ENCODE data around the gene ACER3.
"Not testable (repeated sequence)": the region's sequence is repeated elsewhere in the genome, so short reads cannot be mapped to it uniquely, and the experiment has no call there.

The ACER3 gene

DNA sequence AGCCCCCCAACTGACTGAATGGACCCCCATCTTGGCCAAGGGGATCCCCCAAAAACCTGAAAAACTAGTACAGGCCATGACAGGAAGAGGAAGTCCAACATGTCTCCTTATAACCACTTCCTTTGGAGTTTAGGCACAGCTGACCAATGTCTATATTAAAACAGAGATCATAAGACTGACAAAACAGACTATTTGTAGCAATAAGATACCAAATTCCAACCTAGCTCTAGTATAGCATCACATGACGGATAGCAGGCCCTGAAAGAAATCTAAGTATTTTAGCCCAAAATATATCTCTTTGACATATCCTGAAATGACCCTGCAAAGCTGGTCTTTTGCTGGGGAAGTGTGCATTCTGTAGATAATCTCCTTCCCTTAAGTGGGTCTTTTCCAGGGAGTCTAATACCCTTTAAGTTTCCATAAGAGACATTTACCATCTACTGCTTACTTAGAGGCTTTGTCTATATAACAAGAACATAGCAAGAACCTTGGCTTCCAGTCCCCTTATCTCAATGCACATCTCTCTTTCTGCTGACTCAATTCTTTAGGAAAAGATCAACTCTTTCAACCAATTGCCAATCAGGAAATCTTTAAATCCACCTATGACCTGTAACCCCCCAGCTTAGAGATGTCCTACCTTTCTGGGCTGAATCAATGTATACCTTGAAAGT, 34.9 kb upstream of the ACER3 start:
- Histone ChIP-seq H3K4me1 (ENCODE audit: insufficient read depth, low read length) (0 out of 2 replicates have a peak, but pooled peaks cover 4% of the 10 kb centered on the region), H3K9me3 (ENCODE audit: insufficient read depth, low read depth, low read length) (no peaks in the 10 kb centered on the region), H3K9ac (ENCODE audit: low read depth, low read length) (no peak overlapping the region), H3K27me3 (ENCODE audit: insufficient read depth, low read length) (no peaks in the 10 kb centered on the region), H3K36me3 (ENCODE audit: insufficient read depth, low read depth, low read length) (no peaks in the 10 kb centered on the region), H3K27ac (ENCODE audit: low read length) (no peak overlapping the region), H3K4me3 (ENCODE audit: low read length) (no peak overlapping the region)

DNA sequence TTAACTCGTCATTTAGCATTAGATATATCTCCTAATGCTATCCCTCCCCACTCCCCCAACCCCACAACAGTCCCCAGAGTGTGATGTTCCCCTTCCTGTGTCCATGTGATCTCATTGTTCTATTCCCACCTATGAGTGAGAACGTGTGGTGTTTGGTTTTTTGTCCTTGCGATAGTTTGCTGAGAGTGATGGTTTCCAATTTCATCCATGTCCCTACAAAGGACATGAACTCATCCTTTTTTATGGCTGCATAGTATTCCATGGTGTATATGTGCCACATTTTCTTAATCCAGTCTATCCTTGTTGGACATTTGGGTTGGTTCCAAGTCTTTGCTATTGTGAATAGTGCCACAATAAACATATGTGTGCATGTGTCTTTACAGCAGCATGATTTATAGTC, 34.2 kb upstream of the ACER3 start:
- not testable (repeated sequence) for H3K27ac ChIP-seq (ENCODE audit: low read length); H3K4me1 ChIP-seq (ENCODE audit: insufficient read depth, low read length)

DNA sequence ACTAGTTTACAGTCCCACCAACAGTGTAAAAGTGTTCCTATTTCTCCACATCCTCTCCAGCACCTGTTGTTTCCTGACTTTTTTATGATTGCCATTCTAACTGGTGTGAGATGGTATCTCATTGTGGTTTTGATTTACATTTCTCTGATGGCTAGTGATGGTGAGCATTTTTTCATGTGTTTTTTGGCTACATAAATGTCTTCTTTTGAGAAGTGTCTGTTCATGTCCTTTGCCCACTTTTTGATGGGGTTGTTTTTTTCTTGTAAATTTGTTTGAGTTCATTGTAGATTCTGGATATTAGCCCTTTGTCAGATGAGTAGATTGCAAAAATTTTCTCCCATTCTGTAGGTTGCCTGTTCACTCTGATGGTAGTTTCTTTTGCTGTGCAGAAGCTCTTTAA, 33.7 kb upstream of the ACER3 start:
- H3K36me3 ChIP-seq (ENCODE audit: insufficient read depth, low read depth, low read length); H3K9ac ChIP-seq (ENCODE audit: low read depth, low read length); H3K4me3 ChIP-seq (ENCODE audit: low read length): not testable (repeated sequence)

More for the DNA sequence above, 34.2 kb upstream of the ACER3 start:
- not testable (repeated sequence) for H3K27me3 ChIP-seq (ENCODE audit: insufficient read depth, low read length); H3K9me3 ChIP-seq (ENCODE audit: insufficient read depth, low read depth, low read length); H3K9ac ChIP-seq (ENCODE audit: low read depth, low read length); H3K36me3 ChIP-seq (ENCODE audit: insufficient read depth, low read depth, low read length); H3K4me3 ChIP-seq (ENCODE audit: low read length)

DNA sequence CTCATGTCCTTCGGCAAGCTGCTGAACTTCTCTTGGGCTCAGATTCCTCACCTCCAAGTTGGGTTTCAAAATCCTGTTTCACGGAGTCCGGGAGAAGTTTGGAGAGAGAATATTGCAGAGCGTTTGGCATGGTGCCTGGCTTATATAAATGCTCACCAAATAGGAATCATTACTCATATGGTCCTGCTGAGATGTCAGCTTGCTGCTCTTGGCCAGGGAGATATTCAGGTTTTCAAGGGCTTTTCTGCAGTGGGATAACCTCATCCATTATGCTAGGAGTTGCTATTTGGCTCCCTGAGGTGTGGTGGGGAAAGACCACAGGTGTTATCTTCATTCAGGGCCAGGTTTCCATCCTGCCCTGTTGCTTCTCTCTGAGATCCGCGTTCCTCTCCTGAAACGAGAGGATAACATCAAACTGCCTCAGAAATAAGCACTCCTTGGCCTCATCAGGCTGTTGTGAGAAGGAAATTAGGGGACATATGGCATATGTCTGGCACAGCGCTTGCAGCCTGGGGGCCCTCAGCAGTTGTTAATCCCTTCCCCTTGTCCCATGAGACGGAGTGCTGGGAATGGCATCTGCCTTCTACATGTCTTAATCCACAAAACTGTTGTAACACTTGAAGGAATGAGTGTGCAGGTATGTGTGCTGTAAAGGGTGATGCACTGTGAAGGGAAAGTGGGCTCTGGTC, 29.9 kb upstream of the ACER3 start:
- H3K4me1 ChIP-seq (ENCODE audit: insufficient read depth, low read length): no peaks in the 10 kb centered on the region
- no peak overlapping the region for H3K27ac ChIP-seq (ENCODE audit: low read length)
- no peak overlapping the region for H3K4me3 ChIP-seq (ENCODE audit: low read length)
- no peaks in the 10 kb centered on the region for H3K9me3 ChIP-seq (ENCODE audit: insufficient read depth, low read depth, low read length)
- no peaks in the 10 kb centered on the region for H3K36me3 ChIP-seq (ENCODE audit: insufficient read depth, low read depth, low read length)
- H3K27me3 ChIP-seq (ENCODE audit: insufficient read depth, low read length): no peaks in the 10 kb centered on the region
- no peak overlapping the region for H3K9ac ChIP-seq (ENCODE audit: low read depth, low read length)

More for the DNA sequence above, 33.7 kb upstream of the ACER3 start:
- not testable (repeated sequence) for H3K9me3 ChIP-seq (ENCODE audit: insufficient read depth, low read depth, low read length); H3K27me3 ChIP-seq (ENCODE audit: insufficient read depth, low read length); H3K4me1 ChIP-seq (ENCODE audit: insufficient read depth, low read length); H3K27ac ChIP-seq (ENCODE audit: low read length)

DNA sequence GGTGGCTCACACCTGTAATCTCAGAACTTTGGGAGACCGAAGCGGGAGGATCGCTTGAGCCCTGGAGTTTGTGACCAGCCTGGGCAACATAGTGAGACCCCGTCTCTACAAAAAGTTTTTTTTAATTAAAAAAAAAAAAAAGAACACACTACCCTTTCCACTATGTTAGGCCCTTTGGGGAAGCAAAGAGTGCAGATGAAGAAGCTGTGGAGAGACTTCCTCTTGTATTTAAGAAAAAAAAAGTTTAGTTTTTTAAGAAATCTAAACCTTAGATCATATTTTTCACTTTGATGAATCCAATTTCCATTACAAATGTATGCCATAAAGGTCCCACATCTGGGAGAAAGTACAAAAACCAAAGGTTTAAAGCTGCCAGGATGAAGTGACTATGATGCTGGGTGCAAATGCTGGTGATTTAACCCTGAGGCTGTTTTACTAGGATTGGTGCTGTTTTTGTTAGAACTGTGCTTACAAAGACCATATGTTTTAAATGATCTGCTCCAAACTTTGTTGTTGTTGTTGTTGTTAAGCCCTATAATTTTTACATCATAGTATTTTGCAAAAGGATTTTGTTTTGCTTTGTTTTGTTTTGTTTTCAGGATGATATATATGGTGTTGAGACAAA, 28.9 kb upstream of the ACER3 start:
- Histone ChIP-seq H3K4me1 (ENCODE audit: insufficient read depth, low read length) (no peaks in the 10 kb centered on the region), H3K4me3 (ENCODE audit: low read length) (no peak overlapping the region), H3K36me3 (ENCODE audit: insufficient read depth, low read depth, low read length) (no peaks in the 10 kb centered on the region), H3K9ac (ENCODE audit: low read depth, low read length) (no peak overlapping the region), H3K27me3 (ENCODE audit: insufficient read depth, low read length) (no peaks in the 10 kb centered on the region), H3K27ac (ENCODE audit: low read length) (no peak overlapping the region), H3K9me3 (ENCODE audit: insufficient read depth, low read depth, low read length) (no peaks in the 10 kb centered on the region)

DNA sequence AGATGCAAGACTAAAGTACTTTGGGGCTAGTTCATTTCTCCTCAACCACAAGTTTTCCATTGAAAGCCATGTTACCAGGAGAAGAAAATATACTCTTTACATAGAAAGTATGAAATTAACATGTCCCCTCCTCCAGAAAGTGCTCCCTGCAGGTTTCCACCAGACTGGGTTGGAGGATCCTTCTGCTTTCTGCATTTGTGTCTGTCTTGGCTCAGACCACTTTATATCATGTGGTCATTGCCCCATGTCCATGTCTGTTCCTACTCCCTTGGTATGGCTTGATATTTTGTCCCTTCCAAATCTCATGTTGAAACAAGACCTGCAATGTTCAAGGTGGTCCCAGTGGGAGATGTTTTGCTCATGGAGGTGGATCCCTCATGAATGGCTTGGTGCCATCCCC, 28.4 kb upstream of the ACER3 start:
- Histone ChIP-seq H3K4me3 (ENCODE audit: low read length) (no peak overlapping the region), H3K9me3 (ENCODE audit: insufficient read depth, low read depth, low read length) (no peaks in the 10 kb centered on the region), H3K9ac (ENCODE audit: low read depth, low read length) (no peak overlapping the region), H3K4me1 (ENCODE audit: insufficient read depth, low read length) (no peaks in the 10 kb centered on the region), H3K27me3 (ENCODE audit: insufficient read depth, low read length) (no peaks in the 10 kb centered on the region), H3K36me3 (ENCODE audit: insufficient read depth, low read depth, low read length) (no peaks in the 10 kb centered on the region), H3K27ac (ENCODE audit: low read length) (no peak overlapping the region)

DNA sequence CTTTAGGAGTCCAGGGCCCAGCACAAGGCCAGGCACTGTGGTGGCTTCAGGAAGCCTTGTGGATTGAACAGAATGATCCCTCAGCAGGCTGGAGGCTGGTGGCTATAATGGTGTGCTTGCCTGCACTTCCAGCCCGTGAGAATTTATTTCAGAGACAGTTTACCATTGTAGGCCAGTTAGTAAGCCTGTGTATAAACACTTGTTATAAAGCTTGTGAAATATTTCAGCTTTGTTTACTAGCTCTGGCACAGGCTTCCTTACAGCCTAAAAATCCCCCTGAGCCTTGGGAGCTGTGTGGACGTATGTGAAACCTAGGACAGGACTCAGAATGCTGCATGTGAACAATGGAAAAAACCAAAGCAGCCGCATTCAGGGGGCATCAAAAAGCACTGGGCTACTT, 26.6 kb upstream of the ACER3 start:
- no peaks in the 10 kb centered on the region for H3K4me1 ChIP-seq (ENCODE audit: insufficient read depth, low read length)
- H3K27ac ChIP-seq (ENCODE audit: low read length): no peak overlapping the region
- H3K4me3 ChIP-seq (ENCODE audit: low read length): no peak overlapping the region
- no peaks in the 10 kb centered on the region for H3K9me3 ChIP-seq (ENCODE audit: insufficient read depth, low read depth, low read length)
- H3K27me3 ChIP-seq (ENCODE audit: insufficient read depth, low read length): no peaks in the 10 kb centered on the region
- H3K36me3 ChIP-seq (ENCODE audit: insufficient read depth, low read depth, low read length): no peaks in the 10 kb centered on the region
- H3K9ac ChIP-seq (ENCODE audit: low read depth, low read length): no peak overlapping the region

DNA sequence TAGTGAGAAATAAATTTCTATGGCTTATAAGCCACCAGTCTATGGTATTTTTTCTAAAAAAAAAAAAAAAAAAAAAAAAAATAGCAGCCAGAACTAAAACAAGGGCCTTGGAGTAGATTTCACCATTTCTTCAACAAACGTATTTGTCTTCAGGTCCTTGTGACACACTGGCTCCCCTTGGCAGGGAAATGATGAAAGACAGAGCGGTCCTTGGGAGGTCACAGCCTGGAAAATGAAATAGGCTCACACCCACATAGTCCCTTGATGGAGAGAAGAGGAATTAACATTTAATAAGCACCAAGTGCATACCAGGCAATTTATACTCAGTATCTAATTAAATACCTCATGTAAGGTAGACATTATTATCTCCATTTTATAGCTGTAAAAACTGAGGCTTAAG, 25.7 kb upstream of the ACER3 start:
- Histone ChIP-seq H3K27ac (ENCODE audit: low read length) (no peak overlapping the region), H3K4me3 (ENCODE audit: low read length) (no peak overlapping the region)

DNA sequence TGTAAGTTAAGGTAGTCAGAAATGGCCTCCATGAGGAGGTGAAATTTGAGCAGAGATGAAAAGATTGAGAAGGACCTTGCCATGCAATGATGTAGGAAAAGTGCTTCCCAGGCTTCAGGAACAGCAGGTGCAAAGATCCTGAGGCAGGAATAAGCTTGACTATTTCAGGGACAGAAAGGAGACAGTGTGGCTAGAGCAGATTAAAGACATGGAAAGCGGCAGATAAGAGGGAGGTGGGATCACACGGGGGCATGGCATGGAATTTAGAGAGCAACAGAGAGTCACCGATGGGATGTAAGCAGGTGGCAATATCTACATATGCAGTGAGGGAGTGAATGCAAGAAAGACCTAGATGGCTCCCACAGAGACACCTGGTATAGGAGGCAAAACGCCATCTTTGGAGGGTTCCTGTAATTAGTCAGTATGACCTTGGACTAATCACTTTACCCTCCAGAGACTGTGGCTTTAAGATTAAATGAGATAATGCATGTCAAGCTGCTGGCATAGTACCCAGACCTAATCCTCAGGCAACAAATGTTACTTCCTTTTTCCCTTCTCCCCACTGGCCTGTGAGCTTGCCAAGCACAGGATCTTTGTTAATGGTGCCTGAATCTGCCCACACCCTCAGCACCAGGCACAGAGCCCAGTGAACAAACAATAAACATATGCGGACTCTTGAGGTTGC, 24.6 kb upstream of the ACER3 start:
- H3K9ac ChIP-seq (ENCODE audit: low read depth, low read length): no peak overlapping the region
- no peak overlapping the region for H3K4me3 ChIP-seq (ENCODE audit: low read length)
- H3K27me3 ChIP-seq (ENCODE audit: insufficient read depth, low read length): no peaks in the 10 kb centered on the region
- H3K4me1 ChIP-seq (ENCODE audit: insufficient read depth, low read length): no peaks in the 10 kb centered on the region
- no peaks in the 10 kb centered on the region for H3K9me3 ChIP-seq (ENCODE audit: insufficient read depth, low read depth, low read length)
- H3K36me3 ChIP-seq (ENCODE audit: insufficient read depth, low read depth, low read length): no peaks in the 10 kb centered on the region
- H3K27ac ChIP-seq (ENCODE audit: low read length): no peak overlapping the region

More for the DNA sequence above, 25.7 kb upstream of the ACER3 start:
- no peak overlapping the region for H3K9ac ChIP-seq (ENCODE audit: low read depth, low read length)
- H3K27me3 ChIP-seq (ENCODE audit: insufficient read depth, low read length): no peaks in the 10 kb centered on the region
- no peaks in the 10 kb centered on the region for H3K4me1 ChIP-seq (ENCODE audit: insufficient read depth, low read length)
- no peaks in the 10 kb centered on the region for H3K36me3 ChIP-seq (ENCODE audit: insufficient read depth, low read depth, low read length)
- H3K9me3 ChIP-seq (ENCODE audit: insufficient read depth, low read depth, low read length): no peaks in the 10 kb centered on the region

DNA sequence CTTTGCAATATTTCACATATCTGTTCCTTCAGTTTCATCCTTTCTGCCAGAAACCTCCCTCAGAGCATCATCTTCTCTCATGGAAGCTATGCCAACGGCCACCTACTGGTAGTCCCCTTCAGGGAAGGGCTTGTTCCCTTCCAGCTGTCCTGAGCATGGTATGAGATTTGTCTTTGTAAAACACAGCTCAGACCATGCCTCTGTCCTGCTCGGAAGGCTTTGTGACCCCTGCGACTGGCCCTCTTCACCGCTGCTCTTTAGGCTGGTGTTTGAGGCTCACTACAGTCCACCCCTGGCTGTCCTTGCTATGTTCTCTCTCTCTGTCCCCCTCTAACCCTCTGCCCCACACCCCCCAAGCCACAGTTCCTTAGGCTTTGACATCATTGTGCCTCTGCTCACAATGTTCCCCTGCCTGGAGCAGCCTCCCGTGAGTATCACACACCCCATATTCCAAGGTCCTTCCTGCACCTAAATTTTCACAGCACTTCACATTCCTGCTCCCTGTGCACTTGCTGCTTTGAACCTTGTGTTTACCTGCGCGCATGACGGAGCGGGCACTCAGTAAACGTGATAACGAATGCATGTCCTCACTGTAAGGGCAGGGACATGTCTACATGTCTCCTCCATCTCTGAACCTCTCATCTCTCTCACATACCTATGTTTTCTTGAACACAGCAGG, 24.0 kb upstream of the ACER3 start:
- H3K9me3 ChIP-seq (ENCODE audit: insufficient read depth, low read depth, low read length): no peaks in the 10 kb centered on the region
- no peak overlapping the region for H3K27ac ChIP-seq (ENCODE audit: low read length)
- H3K4me1 ChIP-seq (ENCODE audit: insufficient read depth, low read length): 0 out of 2 replicates have a peak, but pooled peaks cover 2% of the 10 kb centered on the region
- no peak overlapping the region for H3K4me3 ChIP-seq (ENCODE audit: low read length)
- H3K27me3 ChIP-seq (ENCODE audit: insufficient read depth, low read length): no peaks in the 10 kb centered on the region
- no peak overlapping the region for H3K9ac ChIP-seq (ENCODE audit: low read depth, low read length)
- no peaks in the 10 kb centered on the region for H3K36me3 ChIP-seq (ENCODE audit: insufficient read depth, low read depth, low read length)
